HCT116 (cell line): Measurements from ENCODE around the gene SLC25A45. TPM values are rescaled to one million over a fixed set of nuclear protein-coding genes. Genes with fewer than 3 reads are reported as not detected.

Experiments
- ATAC-seq: fragments of 200-7000 bp; cut with Tn5 transposase; 2 replicates; pipeline ENCODE4 v1.9.1; 2020; ENCODE audit warnings: mild to moderate bottlenecking, moderate library complexity
- BruUV-seq: library from RNA; stranded (reverse); fragments of 400-500 nt; replicated peaks from 2 replicates; lab custom pipeline; 2021; lab: Mats Ljungman, UMichigan
- CTCF ChIA-PET: fragments of 300-600 bp; sonication (Branson Sonifier 250); formaldehyde crosslinking; loops from one replicate; lab custom pipeline; 2021; ENCODE audit warnings: antibody characterized with exemption; lab: Charles Lee
- POLR2A ChIA-PET: fragments of 300-600, 350-600 bp; sonication (Branson Sonifier 250); formaldehyde crosslinking; loops from one replicate; lab custom pipeline; 2021; ENCODE audit warnings: antibody characterized with exemption; lab: Charles Lee
- RAD21 ChIA-PET, 2 experiments: fragments of 300-600 bp; sonication (Branson Sonifier 250); formaldehyde crosslinking; loops; one replicate each; lab custom pipeline; 2023; ENCODE audit warnings: low total read pairs in 2 of 2; ENCODE audit not compliant: uncharacterized antibody in 2 of 2, unreplicated experiment in 2 of 2, low non-redundant PET in 1 of 2; lab: Charles Lee
- DNase-seq: peaks from one replicate; pipeline ENCODE4 v3.0.0-alpha.2; 2010; ENCODE audit warnings: low read depth, low spot score
- H2AFZ ChIP-seq: fragments of 200-600 bp; shearing (Covaris generic), sonication (generic); 2 replicates; pipeline ENCODE4 v1.6.1; 2017; ENCODE audit warnings: low read depth, mixed run types, mixed read lengths, antibody characterized with exemption, low read length; ENCODE audit not compliant: poor library complexity, severe bottlenecking
- H3K27ac ChIP-seq: 2 replicates; pipeline ENCODE4 v1.5.1; 2012; ENCODE audit warnings: low read depth, low read length
- H3K27me3 ChIP-seq: fragments of 200-600 bp; sonication (generic); 2 replicates; pipeline ENCODE4 v1.6.1; 2016; ENCODE audit warnings: mixed run types, low read length, mixed read lengths; ENCODE audit not compliant: insufficient read depth
- H3K36me3 ChIP-seq, 2 experiments: fragments of 200-500 bp in 1 of 2; fragments of 200-600 bp in 1 of 2; sonication (Bioruptor generic) in 1 of 2; sonication (generic) in 1 of 2; 2 replicates each; pipeline versions ENCODE4 v1.5.1 to v1.6.1; 2014 to 2016; ENCODE audit warnings: low read length in 2 of 2, inconsistent platforms in 1 of 2, mixed read lengths in 1 of 2, mixed run types in 1 of 2; ENCODE audit not compliant: insufficient read depth in 2 of 2, control insufficient read depth in 1 of 2
- H3K4me1 ChIP-seq, 2 experiments: fragments of 200-600 bp in 1 of 2; sonication (generic) in 1 of 2; 2 replicates each; pipeline versions ENCODE4 v1.5.1 to v1.6.1; 2012 to 2017; ENCODE audit warnings: low read length in 2 of 2, inconsistent platforms in 1 of 2, mild to moderate bottlenecking in 1 of 2, mixed read lengths in 1 of 2, mixed run types in 1 of 2, moderate library complexity in 1 of 2; ENCODE audit not compliant: insufficient read depth in 2 of 2, control insufficient read depth in 1 of 2
- H3K4me2 ChIP-seq: fragments of 200-600 bp; sonication (generic); 2 replicates; pipeline ENCODE4 v1.6.1; 2017; ENCODE audit warnings: mixed run types, low read length, mixed read lengths
- H3K4me3 ChIP-seq, 2 experiments: fragments of 200-600 bp in 1 of 2; sonication (generic) in 1 of 2; replicated peaks in 1 of 2; 2 replicates each; pipeline ENCODE4 v1.5.1; 2011 to 2016; ENCODE audit warnings: low read length in 2 of 2, control low read depth in 1 of 2, low read depth in 1 of 2, mild to moderate bottlenecking in 1 of 2, mixed read lengths in 1 of 2, mixed run types in 1 of 2
- H3K79me2 ChIP-seq: fragments of 200-600 bp; sonication (generic); 2 replicates; pipeline ENCODE4 v1.6.1; 2017; ENCODE audit warnings: mild to moderate bottlenecking, mixed run types, low read length, moderate library complexity, mixed read lengths; ENCODE audit not compliant: insufficient read depth
- H3K9ac ChIP-seq: fragments of 200-600 bp; sonication (generic); 2 replicates; pipeline ENCODE4 v1.6.1; 2016; ENCODE audit warnings: low read length, mixed read lengths
- H3K9me2 ChIP-seq: fragments of 200-600 bp; sonication (generic), shearing (Covaris generic); 2 replicates; pipeline ENCODE4 v1.6.1; 2017; ENCODE audit warnings: mixed run types, mild to moderate bottlenecking, moderate library complexity; ENCODE audit not compliant: insufficient read depth
- H3K9me3 ChIP-seq, 2 experiments: fragments of 200-500 bp in 1 of 2; fragments of 200-600 bp in 1 of 2; sonication (Bioruptor generic) in 1 of 2; sonication (generic) in 1 of 2; 2 replicates each; pipeline ENCODE4 v1.6.1; 2014 to 2017; ENCODE audit warnings: low read length in 2 of 2, mixed read lengths in 2 of 2, inconsistent platforms in 1 of 2, low read depth in 1 of 2, mild to moderate bottlenecking in 1 of 2, mixed run types in 1 of 2, moderate library complexity in 1 of 2; ENCODE audit not compliant: control insufficient read depth in 1 of 2, insufficient read depth in 1 of 2
- H4K20me1 ChIP-seq: fragments of 200-600 bp; sonication (generic), shearing (Covaris generic); 2 replicates; pipeline ENCODE4 v1.6.1; 2017; ENCODE audit warnings: mixed run types, mild to moderate bottlenecking, moderate library complexity; ENCODE audit not compliant: insufficient read depth
- CBX3 ChIP-seq: IDR thresholded peaks from 2 replicates; pipeline ENCODE4 v1.6.1; 2012; ENCODE audit warnings: low read depth
- CEBPB ChIP-seq: IDR thresholded peaks from 2 replicates; pipeline ENCODE4 v1.6.1; 2012; ENCODE audit warnings: low read depth
- ELF1 ChIP-seq: IDR thresholded peaks from 2 replicates; pipeline ENCODE4 v1.6.1; 2012; ENCODE audit warnings: low read depth, borderline replicate concordance
- EZH2phosphoT487 ChIP-seq: fragments of 200-600 bp; IDR thresholded peaks from 2 replicates; pipeline ENCODE4 v1.6.1; 2018; ENCODE audit warnings: antibody characterized with exemption, borderline replicate concordance
- SIN3A ChIP-seq: IDR thresholded peaks from 2 replicates; pipeline ENCODE4 v1.6.1; 2012; ENCODE audit warnings: low read depth
- SRF ChIP-seq: IDR thresholded peaks from 2 replicates; pipeline ENCODE4 v1.6.1; 2012; ENCODE audit warnings: low read depth
- YY1 ChIP-seq: IDR thresholded peaks from 2 replicates; pipeline ENCODE4 v1.6.1; 2011; ENCODE audit warnings: low read length, low read depth, moderate library complexity, mild to moderate bottlenecking; ENCODE audit not compliant: insufficient replicate concordance; ENCODE audit errors: extremely low read depth
- intact Hi-C: fragments of 100-400 bp; cut with micrococcal nuclease; formaldehyde crosslinking; loops from 2 replicates; pipeline ENCODE4 v1.10.0; 2022
- total RNA-seq: library from RNA; stranded (reverse); gene quantifications from one replicate; pipeline ENCODE4 v1.2.1, GENCODE V29; 2021; ENCODE audit not compliant: unreplicated experiment
- TF ChIP-seq, protein P1 (sequence below), 3 experiments: fragments of 200-600 bp in 1 of 3; sonication (generic) in 1 of 3; IDR thresholded peaks in 2 of 3; conservative IDR thresholded peaks in 1 of 3; 2 replicates each; pipeline ENCODE4 v1.5.1; 2012 to 2017; ENCODE audit warnings: low read depth in 2 of 3, low read length in 2 of 3, antibody characterized with exemption in 1 of 3, borderline replicate concordance in 1 of 3, control low read depth in 1 of 3, mild to moderate bottlenecking in 1 of 3, mixed read lengths in 1 of 3, mixed run types in 1 of 3, moderate library complexity in 1 of 3; ENCODE audit not compliant: insufficient read depth in 1 of 3
- TF ChIP-seq, protein P2 (sequence below): IDR thresholded peaks from 2 replicates; pipeline ENCODE4 v1.6.1; 2012

Gene SLC25A45
- total RNA-seq, 1 experiment from 2014 or later, result 3.9 TPM

DNA sequence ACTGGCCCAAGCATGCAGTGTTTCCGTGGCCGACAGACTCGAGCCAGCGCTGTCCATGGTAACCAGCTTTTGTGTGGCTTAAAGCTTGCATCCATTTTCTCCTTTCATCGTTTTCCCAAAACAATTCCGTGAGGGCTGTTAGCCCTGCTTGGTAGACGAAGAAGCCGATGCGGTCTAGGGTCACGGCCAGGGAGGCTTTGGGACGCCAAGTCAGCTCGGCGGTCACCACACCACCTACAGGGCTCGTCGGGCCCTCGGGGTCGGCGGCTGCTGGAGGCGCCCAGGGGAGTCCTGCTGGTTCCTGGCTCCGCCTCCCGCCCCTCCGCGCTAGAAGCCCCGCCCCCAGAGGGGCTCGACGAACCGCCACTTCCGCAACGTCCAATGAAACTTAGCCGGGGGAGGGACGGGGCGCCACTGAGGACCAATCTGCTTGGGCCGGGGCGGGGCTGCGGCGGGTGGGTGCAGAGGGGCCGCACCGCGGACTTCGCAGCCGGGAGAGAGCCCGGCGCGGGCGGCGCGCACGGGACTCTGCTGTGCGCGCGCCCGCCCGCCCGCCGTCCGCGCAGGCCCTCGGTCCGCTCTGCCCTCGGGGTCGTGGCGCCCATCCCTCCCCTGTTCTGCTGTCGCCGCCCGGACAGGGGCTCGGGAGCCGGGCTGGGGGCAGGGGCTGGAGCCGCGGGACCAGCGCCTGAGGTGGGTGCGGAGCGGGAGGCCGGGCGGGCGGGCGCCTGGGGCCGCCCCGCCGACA is 28.0 kb downstream of the SLC25A45 start, which contains the start of gene TIGD3 (continued):
- TF ChIP-seq, protein P1, sequence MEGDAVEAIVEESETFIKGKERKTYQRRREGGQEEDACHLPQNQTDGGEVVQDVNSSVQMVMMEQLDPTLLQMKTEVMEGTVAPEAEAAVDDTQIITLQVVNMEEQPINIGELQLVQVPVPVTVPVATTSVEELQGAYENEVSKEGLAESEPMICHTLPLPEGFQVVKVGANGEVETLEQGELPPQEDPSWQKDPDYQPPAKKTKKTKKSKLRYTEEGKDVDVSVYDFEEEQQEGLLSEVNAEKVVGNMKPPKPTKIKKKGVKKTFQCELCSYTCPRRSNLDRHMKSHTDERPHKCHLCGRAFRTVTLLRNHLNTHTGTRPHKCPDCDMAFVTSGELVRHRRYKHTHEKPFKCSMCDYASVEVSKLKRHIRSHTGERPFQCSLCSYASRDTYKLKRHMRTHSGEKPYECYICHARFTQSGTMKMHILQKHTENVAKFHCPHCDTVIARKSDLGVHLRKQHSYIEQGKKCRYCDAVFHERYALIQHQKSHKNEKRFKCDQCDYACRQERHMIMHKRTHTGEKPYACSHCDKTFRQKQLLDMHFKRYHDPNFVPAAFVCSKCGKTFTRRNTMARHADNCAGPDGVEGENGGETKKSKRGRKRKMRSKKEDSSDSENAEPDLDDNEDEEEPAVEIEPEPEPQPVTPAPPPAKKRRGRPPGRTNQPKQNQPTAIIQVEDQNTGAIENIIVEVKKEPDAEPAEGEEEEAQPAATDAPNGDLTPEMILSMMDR (IDR thresholded peaks at IDR 0.05 in 2 of 3, conservative IDR thresholded peaks at IDR 0.05 in 1 of 3; ENCODE audit: borderline replicate concordance in 1 of 3, insufficient read depth in 1 of 3, low read depth in 2 of 3, low read length in 2 of 3), result no peak
- TF ChIP-seq CBX3, result no peak
- TF ChIP-seq, protein P2, sequence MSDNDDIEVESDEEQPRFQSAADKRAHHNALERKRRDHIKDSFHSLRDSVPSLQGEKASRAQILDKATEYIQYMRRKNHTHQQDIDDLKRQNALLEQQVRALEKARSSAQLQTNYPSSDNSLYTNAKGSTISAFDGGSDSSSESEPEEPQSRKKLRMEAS, result peak; percentile 11; the same call in 1 of the 2 replicates

DNA sequence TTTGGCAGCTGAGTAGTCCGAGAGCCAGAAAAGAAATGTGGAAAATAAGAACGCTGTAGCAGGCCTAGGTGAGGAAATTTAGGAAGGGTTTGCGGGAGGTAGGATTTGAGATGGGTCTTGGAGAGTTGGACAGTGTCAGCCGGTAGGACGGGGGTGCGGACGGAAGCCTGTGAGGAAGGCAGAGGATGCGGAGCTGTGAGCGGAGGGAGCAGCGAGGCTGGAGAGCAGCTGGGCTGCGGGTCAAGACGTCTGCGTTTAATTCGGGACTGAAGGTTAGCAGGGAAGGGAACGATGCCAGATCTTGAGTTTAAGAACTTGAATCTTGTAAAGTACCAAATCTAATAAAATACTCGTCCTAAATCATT is 28.6 kb downstream of the SLC25A45 start:
- CTCF ChIA-PET, result interaction anchor here (1.5 to 5.6 kb wide), 3 partner anchors 20 to 154 kb away, joined by 5 to 49 read pairs (median 5); partner anchors contain the start of gene DPF2

More for the DNA sequence above, 28.6 kb downstream of the SLC25A45 start:
- Histone ChIP-seq H4K20me1 (no peaks in the 10 kb centered on the region), H2AFZ (no peak overlapping the region), H3K9me3 (no peaks in the 10 kb centered on the region), H3K36me3 (peaks cover 16 to 18% of the 10 kb centered on the region in 2 experiments), H3K27me3 (no peaks in the 10 kb centered on the region), H3K4me3 (peak overlapping the region in 1 of 2 experiments; percentile 60; a peak in 2 of 4 replicates)
- ChIA-PET POLR2A (interaction anchor here (0.7 to 0.8 kb wide), 2 partner anchors 24 to 153 kb away, joined by 3 read pairs; no protein-coding TSS in a partner anchor), RAD21 (no interaction called here)
- ATAC-seq, result no peak
- no TSS peak for BruUV-seq
- TF ChIP-seq EZH2phosphoT487 (no peak), YY1 (no peak), SRF (no peak), CEBPB (no peak), ELF1 (no peak), SIN3A (no peak)
- TF ChIP-seq, all 23 proteins: peak for 0
- H3K4me2 ChIP-seq, result peak overlapping the region; percentile 87
- DNase-seq, result no peak
- intact Hi-C loops, result no loop called here
- peak overlapping the region; percentile 50; the same call in 1 of the 2 replicates for H3K9ac ChIP-seq
- no peaks in the 10 kb centered on the region for H3K9me2 ChIP-seq
- peaks cover 3 to 20% of the 10 kb centered on the region in 2 experiments; a peak in 2 of 4 replicates for H3K4me1 ChIP-seq
- no peaks in the 10 kb centered on the region for H3K79me2 ChIP-seq
- peak overlapping the region; percentile 43 for H3K27ac ChIP-seq
